RWPE1 (cell line): ENCODE results near the gene CHCHD6.

ENCODE experiments used
- CTCF ChIA-PET: fragments of 350-600 bp; sonication (Branson Sonifier 250); formaldehyde crosslinking; extraction: SDS; loops from one replicate; lab custom pipeline; 2021; lab: Yijun Ruan, JAX
- POLR2A ChIA-PET: fragments of 400-600 bp; formaldehyde crosslinking; extraction: SDS; loops from one replicate; lab custom pipeline; 2020; ENCODE audit warnings: antibody characterized with exemption; ENCODE audit not compliant: low non-redundant PET; lab: Yijun Ruan, JAX
- DNase-seq: peaks from one replicate; pipeline ENCODE4 v3.0.0; 2012; ENCODE audit warnings: low spot score
- H3K27ac ChIP-seq: fragments of 450-650 bp; 2 replicates; pipeline ENCODE4 v1.5.1; 2017
- CTCF ChIP-seq: fragments of 450-650 bp; conservative IDR thresholded peaks from 2 replicates; pipeline ENCODE4 v1.5.1; 2017; ENCODE audit warnings: low read depth, mild to moderate bottlenecking

Gene CHCHD6

GRCh38 chr3:126668450-126669401 is 35.3 kb upstream of the CHCHD6 start:
- POLR2A ChIA-PET: interaction anchor here (0.8 kb wide), 1 partner anchor 317 kb away, joined by 3 read pairs; no protein-coding TSS in a partner anchor
- CTCF ChIA-PET: no interaction called here
- no peak for TF ChIP-seq CTCF
- DNase-seq: no peak
- no peak overlapping the region for H3K27ac ChIP-seq

- POLR2A ChIA-PET: no interaction called here
- no peak overlapping the region for H3K27ac ChIP-seq
- CTCF ChIA-PET: interaction anchor here (1.0 kb wide), 1 partner anchor 11 kb away, joined by 3 read pairs; no protein-coding TSS in a partner anchor
- no peak for DNase-seq
- TF ChIP-seq CTCF: no peak
Observed at GRCh38 chr3:126671521-126671920, 32.5 kb upstream of the CHCHD6 start.

- ChIA-PET POLR2A (no interaction called here), CTCF (no interaction called here)
- TF ChIP-seq CTCF: no peak
- no peak overlapping the region for H3K27ac ChIP-seq
- no peak for DNase-seq
Observed at GRCh38 chr3:126672340-126672739, 31.7 kb upstream of the CHCHD6 start.

- no peak for TF ChIP-seq CTCF
- no peak for DNase-seq
- CTCF ChIA-PET: no interaction called here
- POLR2A ChIA-PET: no interaction called here
- no peak overlapping the region for H3K27ac ChIP-seq
Observed at GRCh38 chr3:126672741-126673140, 31.3 kb upstream of the CHCHD6 start.

- ChIA-PET POLR2A (no interaction called here), CTCF (interaction anchor here (0.6 kb wide), 1 partner anchor 35 kb away, joined by 3 read pairs; no protein-coding TSS in a partner anchor)
- no peak for TF ChIP-seq CTCF
- DNase-seq: no peak
- no peak overlapping the region for H3K27ac ChIP-seq
Observed at GRCh38 chr3:126676919-126677705, 26.9 kb upstream of the CHCHD6 start.

- ChIA-PET POLR2A (no interaction called here), CTCF (interaction anchor here (0.7 to 1.3 kb wide), 2 partner anchors 304 to 1057 kb away, joined by 3 to 8 read pairs; no protein-coding TSS in a partner anchor)
- TF ChIP-seq CTCF: no peak
- H3K27ac ChIP-seq: no peak overlapping the region
- DNase-seq: no peak
Observed at GRCh38 chr3:126677862-126678503, 26.1 kb upstream of the CHCHD6 start.
